HCT116 (cell line): Measurements from ENCODE around the gene LHX5. TPM values are rescaled to one million over a fixed set of nuclear protein-coding genes. Genes with fewer than 3 reads are reported as not detected.

ENCODE experiments used
- ATAC-seq: fragments of 200-7000 bp; cut with Tn5 transposase; 2 replicates; pipeline ENCODE4 v1.9.1; 2020; ENCODE audit warnings: mild to moderate bottlenecking, moderate library complexity
- BruUV-seq: library from RNA; stranded (reverse); fragments of 400-500 nt; replicated peaks from 2 replicates; lab custom pipeline; 2021; lab: Mats Ljungman, UMichigan
- CTCF ChIA-PET: fragments of 300-600 bp; sonication (Branson Sonifier 250); formaldehyde crosslinking; loops from one replicate; lab custom pipeline; 2021; ENCODE audit warnings: antibody characterized with exemption; lab: Charles Lee
- POLR2A ChIA-PET: fragments of 300-600, 350-600 bp; sonication (Branson Sonifier 250); formaldehyde crosslinking; loops from one replicate; lab custom pipeline; 2021; ENCODE audit warnings: antibody characterized with exemption; lab: Charles Lee
- RAD21 ChIA-PET, 2 experiments: fragments of 300-600 bp; sonication (Branson Sonifier 250); formaldehyde crosslinking; loops; one replicate each; lab custom pipeline; 2023; ENCODE audit warnings: low total read pairs in 2 of 2; ENCODE audit not compliant: uncharacterized antibody in 2 of 2, unreplicated experiment in 2 of 2, low non-redundant PET in 1 of 2; lab: Charles Lee
- DNase-seq: peaks from one replicate; pipeline ENCODE4 v3.0.0-alpha.2; 2010; ENCODE audit warnings: low read depth, low spot score
- H2AFZ ChIP-seq: fragments of 200-600 bp; shearing (Covaris generic), sonication (generic); 2 replicates; pipeline ENCODE4 v1.6.1; 2017; ENCODE audit warnings: low read depth, mixed run types, mixed read lengths, antibody characterized with exemption, low read length; ENCODE audit not compliant: poor library complexity, severe bottlenecking
- H3K27ac ChIP-seq: 2 replicates; pipeline ENCODE4 v1.5.1; 2012; ENCODE audit warnings: low read depth, low read length
- H3K27me3 ChIP-seq: fragments of 200-600 bp; sonication (generic); 2 replicates; pipeline ENCODE4 v1.6.1; 2016; ENCODE audit warnings: mixed run types, low read length, mixed read lengths; ENCODE audit not compliant: insufficient read depth
- H3K36me3 ChIP-seq, 2 experiments: fragments of 200-500 bp in 1 of 2; fragments of 200-600 bp in 1 of 2; sonication (Bioruptor generic) in 1 of 2; sonication (generic) in 1 of 2; 2 replicates each; pipeline versions ENCODE4 v1.5.1 to v1.6.1; 2014 to 2016; ENCODE audit warnings: low read length in 2 of 2, inconsistent platforms in 1 of 2, mixed read lengths in 1 of 2, mixed run types in 1 of 2; ENCODE audit not compliant: insufficient read depth in 2 of 2, control insufficient read depth in 1 of 2
- H3K4me1 ChIP-seq, 2 experiments: fragments of 200-600 bp in 1 of 2; sonication (generic) in 1 of 2; 2 replicates each; pipeline versions ENCODE4 v1.5.1 to v1.6.1; 2012 to 2017; ENCODE audit warnings: low read length in 2 of 2, inconsistent platforms in 1 of 2, mild to moderate bottlenecking in 1 of 2, mixed read lengths in 1 of 2, mixed run types in 1 of 2, moderate library complexity in 1 of 2; ENCODE audit not compliant: insufficient read depth in 2 of 2, control insufficient read depth in 1 of 2
- H3K4me2 ChIP-seq: fragments of 200-600 bp; sonication (generic); 2 replicates; pipeline ENCODE4 v1.6.1; 2017; ENCODE audit warnings: mixed run types, low read length, mixed read lengths
- H3K4me3 ChIP-seq, 2 experiments: fragments of 200-600 bp in 1 of 2; sonication (generic) in 1 of 2; replicated peaks in 1 of 2; 2 replicates each; pipeline ENCODE4 v1.5.1; 2011 to 2016; ENCODE audit warnings: low read length in 2 of 2, control low read depth in 1 of 2, low read depth in 1 of 2, mild to moderate bottlenecking in 1 of 2, mixed read lengths in 1 of 2, mixed run types in 1 of 2
- H3K79me2 ChIP-seq: fragments of 200-600 bp; sonication (generic); 2 replicates; pipeline ENCODE4 v1.6.1; 2017; ENCODE audit warnings: mild to moderate bottlenecking, mixed run types, low read length, moderate library complexity, mixed read lengths; ENCODE audit not compliant: insufficient read depth
- H3K9ac ChIP-seq: fragments of 200-600 bp; sonication (generic); 2 replicates; pipeline ENCODE4 v1.6.1; 2016; ENCODE audit warnings: low read length, mixed read lengths
- H3K9me2 ChIP-seq: fragments of 200-600 bp; sonication (generic), shearing (Covaris generic); 2 replicates; pipeline ENCODE4 v1.6.1; 2017; ENCODE audit warnings: mixed run types, mild to moderate bottlenecking, moderate library complexity; ENCODE audit not compliant: insufficient read depth
- H3K9me3 ChIP-seq, 2 experiments: fragments of 200-500 bp in 1 of 2; fragments of 200-600 bp in 1 of 2; sonication (Bioruptor generic) in 1 of 2; sonication (generic) in 1 of 2; 2 replicates each; pipeline ENCODE4 v1.6.1; 2014 to 2017; ENCODE audit warnings: low read length in 2 of 2, mixed read lengths in 2 of 2, inconsistent platforms in 1 of 2, low read depth in 1 of 2, mild to moderate bottlenecking in 1 of 2, mixed run types in 1 of 2, moderate library complexity in 1 of 2; ENCODE audit not compliant: control insufficient read depth in 1 of 2, insufficient read depth in 1 of 2
- H4K20me1 ChIP-seq: fragments of 200-600 bp; sonication (generic), shearing (Covaris generic); 2 replicates; pipeline ENCODE4 v1.6.1; 2017; ENCODE audit warnings: mixed run types, mild to moderate bottlenecking, moderate library complexity; ENCODE audit not compliant: insufficient read depth
- CEBPB ChIP-seq: IDR thresholded peaks from 2 replicates; pipeline ENCODE4 v1.6.1; 2012; ENCODE audit warnings: low read depth
- EGR1 ChIP-seq: IDR thresholded peaks from 2 replicates; pipeline ENCODE4 v1.6.1; 2012; ENCODE audit warnings: low read depth
- FOSL1 ChIP-seq: IDR thresholded peaks from 2 replicates; pipeline ENCODE4 v1.6.1; 2012; ENCODE audit warnings: low read depth
- JUND ChIP-seq: IDR thresholded peaks from 2 replicates; pipeline ENCODE4 v1.6.1; 2012
- POLR2A ChIP-seq: IDR thresholded peaks from 2 replicates; pipeline ENCODE4 v1.7.0; 2011; ENCODE audit warnings: borderline replicate concordance; ENCODE audit not compliant: insufficient read depth, insufficient read length; ENCODE audit errors: extremely low read depth
- RAD21 ChIP-seq: IDR thresholded peaks from 2 replicates; pipeline ENCODE4 v1.6.1; 2012; ENCODE audit warnings: low read depth, mild to moderate bottlenecking
- SIN3A ChIP-seq: IDR thresholded peaks from 2 replicates; pipeline ENCODE4 v1.6.1; 2012; ENCODE audit warnings: low read depth
- SP1 ChIP-seq: IDR thresholded peaks from 2 replicates; pipeline ENCODE4 v1.6.1; 2012; ENCODE audit warnings: low read depth
- SRF ChIP-seq: IDR thresholded peaks from 2 replicates; pipeline ENCODE4 v1.6.1; 2012; ENCODE audit warnings: low read depth
- intact Hi-C: fragments of 100-400 bp; cut with micrococcal nuclease; formaldehyde crosslinking; loops from 2 replicates; pipeline ENCODE4 v1.10.0; 2022
- total RNA-seq: library from RNA; stranded (reverse); gene quantifications from one replicate; pipeline ENCODE4 v1.2.1, GENCODE V29; 2021; ENCODE audit not compliant: unreplicated experiment
- TF ChIP-seq, protein P1 (sequence below): IDR thresholded peaks from 2 replicates; pipeline ENCODE4 v1.6.1; 2011; ENCODE audit warnings: mild to moderate bottlenecking, low read length, moderate library complexity; ENCODE audit not compliant: insufficient replicate concordance; ENCODE audit errors: extremely low read depth
- TF ChIP-seq, protein P2 (sequence below): IDR thresholded peaks from 2 replicates; pipeline ENCODE4 v1.6.1; 2012

The LHX5 gene
- total RNA-seq, 1 experiment from 2014 or later = 2.4 TPM

GRCh38 chr12:113474635-113475436, 3.2 kb upstream of the LHX5 start (continued):
- TF ChIP-seq RAD21 (no peak), EGR1 (no peak)

DNA sequence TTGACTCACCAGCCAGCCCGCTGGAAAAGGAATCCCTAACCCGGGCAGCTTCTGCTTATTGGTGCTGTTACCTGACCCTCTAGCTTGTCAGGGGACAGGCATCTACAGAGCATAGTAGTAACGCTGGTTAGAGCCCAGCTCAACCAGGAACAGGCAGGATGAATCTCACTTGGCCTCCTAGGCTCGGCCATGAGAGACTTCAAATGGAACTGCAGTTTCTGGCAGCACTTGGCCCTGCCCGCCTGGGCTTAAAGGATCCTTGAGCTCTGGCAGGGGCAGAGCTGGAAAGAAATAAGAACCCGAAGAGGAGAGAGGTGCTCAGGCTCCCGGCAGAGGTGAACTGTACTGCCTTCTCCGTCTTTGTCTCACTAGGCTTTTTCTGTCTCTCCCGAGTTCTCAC, 2.3 kb upstream of the LHX5 start:
- Histone ChIP-seq H3K36me3 (no peaks in the 10 kb centered on the region), H3K9me2 (no peaks in the 10 kb centered on the region), H2AFZ (no peak overlapping the region), H3K9ac (no peak overlapping the region), H3K9me3 (no peaks in the 10 kb centered on the region), H3K79me2 (no peaks in the 10 kb centered on the region), H3K4me3 (no peak overlapping the region), H3K27me3 (peaks cover 27% of the 10 kb centered on the region), H3K27ac (no peak overlapping the region), H4K20me1 (no peaks in the 10 kb centered on the region)
- ATAC-seq (no peak), DNase-seq (no peak)
- RAD21 ChIA-PET = no interaction called here
- CTCF ChIA-PET = interaction anchor here (2.0 kb wide), 1 partner anchor 12 kb away, joined by 9 read pairs; no protein-coding TSS in a partner anchor
- BruUV-seq = no TSS peak
- POLR2A ChIA-PET = no interaction called here
- TF ChIP-seq JUND (no peak), EGR1 (no peak)
- TF ChIP-seq, all 23 proteins: peak for 0
- Histone ChIP-seq H3K4me2 (no peak overlapping the region), H3K4me1 (no peaks in the 10 kb centered on the region)
- intact Hi-C loops = no loop called here

- ChIA-PET RAD21 (no interaction called here), CTCF (interaction anchor here (2.0 kb wide), 1 partner anchor 11 kb away, joined by 9 read pairs; no protein-coding TSS in a partner anchor), POLR2A (no interaction called here)
- H3K27me3 ChIP-seq = peaks cover 27% of the 10 kb centered on the region
- no peaks in the 10 kb centered on the region for H3K36me3 ChIP-seq
- ATAC-seq (no peak), DNase-seq (no peak)
- H3K9me3 ChIP-seq = no peaks in the 10 kb centered on the region
- no peak overlapping the region for H2AFZ ChIP-seq
- intact Hi-C loops = no loop called here
- H3K4me3 ChIP-seq = no peak overlapping the region
- H3K9me2 ChIP-seq = no peaks in the 10 kb centered on the region
- no peak overlapping the region for H3K4me2 ChIP-seq
- H3K79me2 ChIP-seq = no peaks in the 10 kb centered on the region
- no peak overlapping the region for H3K27ac ChIP-seq
- TF ChIP-seq, protein P1, sequence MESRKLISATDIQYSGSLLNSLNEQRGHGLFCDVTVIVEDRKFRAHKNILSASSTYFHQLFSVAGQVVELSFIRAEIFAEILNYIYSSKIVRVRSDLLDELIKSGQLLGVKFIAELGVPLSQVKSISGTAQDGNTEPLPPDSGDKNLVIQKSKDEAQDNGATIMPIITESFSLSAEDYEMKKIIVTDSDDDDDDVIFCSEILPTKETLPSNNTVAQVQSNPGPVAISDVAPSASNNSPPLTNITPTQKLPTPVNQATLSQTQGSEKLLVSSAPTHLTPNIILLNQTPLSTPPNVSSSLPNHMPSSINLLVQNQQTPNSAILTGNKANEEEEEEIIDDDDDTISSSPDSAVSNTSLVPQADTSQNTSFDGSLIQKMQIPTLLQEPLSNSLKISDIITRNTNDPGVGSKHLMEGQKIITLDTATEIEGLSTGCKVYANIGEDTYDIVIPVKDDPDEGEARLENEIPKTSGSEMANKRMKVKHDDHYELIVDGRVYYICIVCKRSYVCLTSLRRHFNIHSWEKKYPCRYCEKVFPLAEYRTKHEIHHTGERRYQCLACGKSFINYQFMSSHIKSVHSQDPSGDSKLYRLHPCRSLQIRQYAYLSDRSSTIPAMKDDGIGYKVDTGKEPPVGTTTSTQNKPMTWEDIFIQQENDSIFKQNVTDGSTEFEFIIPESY = no peak
- TF ChIP-seq, protein P2, sequence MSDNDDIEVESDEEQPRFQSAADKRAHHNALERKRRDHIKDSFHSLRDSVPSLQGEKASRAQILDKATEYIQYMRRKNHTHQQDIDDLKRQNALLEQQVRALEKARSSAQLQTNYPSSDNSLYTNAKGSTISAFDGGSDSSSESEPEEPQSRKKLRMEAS = no peak
- TF ChIP-seq FOSL1 (no peak), SRF (no peak), EGR1 (no peak), SIN3A (no peak), CEBPB (no peak), JUND (no peak), SP1 (no peak), POLR2A (no peak)
- H3K9ac ChIP-seq = no peak overlapping the region
- peaks cover 1% of the 10 kb centered on the region in 2 experiments; a peak in 2 of 4 replicates for H3K4me1 ChIP-seq
- no peaks in the 10 kb centered on the region for H4K20me1 ChIP-seq
- BruUV-seq = no TSS peak
These were observed 1.7 kb upstream of the LHX5 start for GRCh38 chr12:113473400-113473799.
